ENCODE results near the gene FOSL2. TPM values are rescaled to one million over a fixed set of nuclear protein-coding genes. Genes with fewer than 3 reads are reported as not detected.

The FOSL2 gene
- total and polyA plus RNA-seq, 2 experiments from 2014 or later: 0.60 to 4.3 TPM

DNA sequence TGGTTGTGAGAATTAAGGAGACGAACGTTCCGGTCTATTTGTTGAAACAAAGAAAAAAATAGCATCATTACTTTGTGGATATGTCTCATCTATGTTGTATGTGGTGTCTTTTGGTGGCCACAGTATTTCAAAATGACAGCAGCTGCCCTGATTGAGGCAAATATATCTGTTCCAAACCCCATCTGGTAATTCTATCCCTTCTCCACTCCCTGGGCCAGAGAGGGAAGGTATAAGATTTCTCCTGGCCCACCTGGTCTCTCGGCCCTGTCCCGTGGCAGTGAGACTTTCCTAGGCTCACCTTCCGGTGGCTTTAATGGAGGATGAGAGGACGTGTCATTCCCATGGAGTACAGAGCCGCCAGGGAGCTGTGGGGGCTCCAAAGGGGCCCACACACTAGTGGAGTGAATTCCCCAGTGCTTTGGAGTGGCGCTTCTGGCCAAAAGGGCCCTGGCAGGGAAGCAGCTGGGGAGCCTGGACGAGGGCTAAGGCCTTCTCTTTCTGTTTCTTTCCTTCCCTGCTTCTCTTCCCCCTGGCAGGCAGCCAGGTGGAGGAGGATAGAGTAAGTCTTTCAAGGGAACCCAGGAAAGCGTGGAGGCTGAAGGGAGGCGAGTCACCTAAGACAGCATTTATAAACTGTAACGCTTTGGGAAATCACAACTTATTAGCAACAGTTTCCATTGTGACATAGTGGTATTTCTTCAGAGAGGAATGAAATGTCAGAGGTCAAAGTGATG, 5.6 kb downstream of the FOSL2 start:
- H3K4me1 Mint-ChIP-seq: peaks cover 7% of the 10 kb centered on the region; the same call in 1 of the 3 replicates
- H3K4me3 ChIP-seq: no peak overlapping the region
- H3F3A ChIP-seq (replicated peaks; ENCODE audit: low read depth): 0 out of 2 replicates have a peak, but pooled peaks cover 2% of the 10 kb centered on the region
- no peaks in the 10 kb centered on the region for H3K9me2 ChIP-seq (ENCODE audit: insufficient read depth)
- H3K4me2 ChIP-seq: no peak overlapping the region
- no peaks in the 10 kb centered on the region for H3K9me3 Mint-ChIP-seq
- ATAC-seq (no peak), DNase-seq (ENCODE audit: low spot score) (no peak)
- no peaks in the 10 kb centered on the region for H3K27me3 Mint-ChIP-seq (ENCODE audit: insufficient read depth, low read depth, poor library complexity)
- no peaks in the 10 kb centered on the region for H3K36me3 Mint-ChIP-seq (ENCODE audit: low read depth)
- no peak overlapping the region for H2AFZ ChIP-seq
- no peak overlapping the region for H3K27ac Mint-ChIP-seq
- peaks cover 4% of the 10 kb centered on the region; the same call in 1 of the 2 replicates for H4K20me1 ChIP-seq (replicated peaks; ENCODE audit: insufficient read depth)
- peaks cover 3% of the 10 kb centered on the region; the same call in 1 of the 2 replicates for H3K4me1 ChIP-seq (ENCODE audit: insufficient read depth)
- no peaks in the 10 kb centered on the region for H3K36me3 ChIP-seq (ENCODE audit: insufficient read depth)
- H3K27me3 ChIP-seq (ENCODE audit: insufficient read depth): peaks cover 32% of the 10 kb centered on the region
- H3K4me3 Mint-ChIP-seq: no peak overlapping the region
- no peaks in the 10 kb centered on the region for H3K79me2 ChIP-seq (replicated peaks; ENCODE audit: insufficient read depth)
- TF ChIP-seq ZNF462 (CRISPR knock-in tag; IDR thresholded peaks at IDR 0.05): no peak
- TF ChIP-seq STAT1 (IDR thresholded peaks at IDR 0.05; ENCODE audit: unreplicated experiment): no peak
- no peak for TF ChIP-seq ZNF331 (CRISPR knock-in tag; IDR thresholded peaks at IDR 0.05; ENCODE audit: low read depth)
- TF ChIP-seq JUNB (IDR thresholded peaks at IDR 0.05; ENCODE audit: unreplicated experiment): no peak
- TF ChIP-seq, protein P1, sequence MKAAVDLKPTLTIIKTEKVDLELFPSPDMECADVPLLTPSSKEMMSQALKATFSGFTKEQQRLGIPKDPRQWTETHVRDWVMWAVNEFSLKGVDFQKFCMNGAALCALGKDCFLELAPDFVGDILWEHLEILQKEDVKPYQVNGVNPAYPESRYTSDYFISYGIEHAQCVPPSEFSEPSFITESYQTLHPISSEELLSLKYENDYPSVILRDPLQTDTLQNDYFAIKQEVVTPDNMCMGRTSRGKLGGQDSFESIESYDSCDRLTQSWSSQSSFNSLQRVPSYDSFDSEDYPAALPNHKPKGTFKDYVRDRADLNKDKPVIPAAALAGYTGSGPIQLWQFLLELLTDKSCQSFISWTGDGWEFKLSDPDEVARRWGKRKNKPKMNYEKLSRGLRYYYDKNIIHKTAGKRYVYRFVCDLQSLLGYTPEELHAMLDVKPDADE (IDR thresholded peaks at IDR 0.05): no peak
- no peak for TF ChIP-seq CREB1 (CRISPR knock-in tag; IDR thresholded peaks at IDR 0.05; ENCODE audit: low read depth)
- no peak for TF ChIP-seq EZH2 (IDR thresholded peaks at IDR 0.05; ENCODE audit: low read depth, unreplicated experiment)
- no peak for TF ChIP-seq ZNF114 (CRISPR knock-in tag; IDR thresholded peaks at IDR 0.05)
- TF ChIP-seq CTCF (conservative IDR thresholded peaks at IDR 0.05; ENCODE audit: low read depth in 2 of 2): no peak
- no peak for TF ChIP-seq POLR2AphosphoS5 (IDR thresholded peaks at IDR 0.05; ENCODE audit: low read depth)
- TF ChIP-seq EZH2phosphoT487 (IDR thresholded peaks at IDR 0.05; ENCODE audit: unreplicated experiment): no peak
- no peak for TF ChIP-seq NANOG (IDR thresholded peaks at IDR 0.05; ENCODE audit: borderline replicate concordance)
- no peak for TF ChIP-seq REST (IDR thresholded peaks at IDR 0.05; ENCODE audit: unreplicated experiment)
- no peak overlapping the region for H3K27ac ChIP-seq (ENCODE audit: low read depth)
